ENCODE results near the gene TUBA8.
"Not testable (repeated sequence)": the region's sequence is repeated elsewhere in the genome, so short reads cannot be mapped to it uniquely, and the experiment has no call there.

TUBA8 gene

GRCh38 chr22:18108187-18108586 lies 2.4 kb upstream of the TUBA8 start:
- DNase-seq, result no peak

GRCh38 chr22:18109410-18110193 lies 1.0 kb upstream of the TUBA8 start:
- no peak for DNase-seq

DNA sequence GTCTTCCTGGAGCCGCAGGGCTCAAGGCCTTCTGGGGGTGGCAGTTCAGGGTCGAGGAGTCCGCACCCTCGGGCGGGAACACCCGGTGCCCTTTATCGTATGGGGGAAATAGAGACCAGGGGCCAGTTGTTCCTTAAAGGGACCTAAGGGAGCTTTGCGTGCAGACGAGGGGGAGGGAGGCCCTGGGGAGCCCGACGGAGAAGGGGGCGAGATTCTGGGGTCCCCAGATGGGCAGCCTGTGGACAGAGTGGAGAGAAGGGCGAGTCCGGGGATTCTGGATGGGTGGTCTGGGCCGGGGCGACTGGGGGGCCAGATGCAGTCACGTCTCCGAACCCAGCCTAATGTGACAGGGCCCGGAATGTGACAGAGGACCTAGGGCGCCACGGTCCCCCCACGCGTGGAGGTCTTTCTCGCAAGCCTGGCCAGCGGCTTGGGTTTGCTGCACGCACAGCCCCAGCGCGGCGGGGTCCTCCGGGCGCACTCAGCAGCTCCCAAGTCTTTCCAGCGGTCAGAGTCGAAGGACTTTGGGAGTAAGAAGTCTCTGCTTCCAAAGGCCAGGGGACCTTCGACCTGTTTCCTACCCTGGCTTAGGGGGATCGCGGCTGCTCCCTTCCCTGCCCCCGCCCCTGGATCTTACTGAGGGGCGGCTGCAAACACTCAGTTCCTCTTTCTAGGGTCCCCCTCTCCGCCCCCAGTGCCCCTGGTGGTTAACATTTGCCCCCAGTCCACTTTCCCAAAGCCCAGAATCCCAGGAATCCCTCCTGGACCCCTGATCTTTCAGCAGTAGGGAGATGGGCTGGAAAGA lies 547 bp downstream of the TUBA8 start:
- DNase-seq, result no peak

- no peak for DNase-seq
Observed at GRCh38 chr22:18111759-18112330, 1.2 kb downstream of the TUBA8 start.

DNA sequence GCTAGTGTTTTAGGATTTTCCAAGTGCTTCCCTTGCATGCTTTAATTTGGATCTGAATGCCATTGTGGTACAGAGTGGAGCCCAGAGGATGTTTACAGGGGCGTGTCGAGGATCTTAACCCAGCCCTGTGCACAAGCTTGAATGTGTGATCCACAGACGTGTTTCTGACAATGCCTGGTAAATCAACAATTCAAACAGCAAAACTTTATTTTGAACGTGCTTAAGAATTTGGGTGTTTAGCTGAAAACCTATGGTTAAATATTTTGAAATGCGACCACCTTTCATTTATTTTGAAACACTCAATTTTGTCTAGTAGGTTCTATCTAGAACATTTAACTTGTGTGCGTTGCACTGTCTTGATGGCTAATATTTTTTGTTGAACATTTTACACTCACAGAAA lies 1.8 kb downstream of the TUBA8 start:
- DNase-seq, result no peak

DNA sequence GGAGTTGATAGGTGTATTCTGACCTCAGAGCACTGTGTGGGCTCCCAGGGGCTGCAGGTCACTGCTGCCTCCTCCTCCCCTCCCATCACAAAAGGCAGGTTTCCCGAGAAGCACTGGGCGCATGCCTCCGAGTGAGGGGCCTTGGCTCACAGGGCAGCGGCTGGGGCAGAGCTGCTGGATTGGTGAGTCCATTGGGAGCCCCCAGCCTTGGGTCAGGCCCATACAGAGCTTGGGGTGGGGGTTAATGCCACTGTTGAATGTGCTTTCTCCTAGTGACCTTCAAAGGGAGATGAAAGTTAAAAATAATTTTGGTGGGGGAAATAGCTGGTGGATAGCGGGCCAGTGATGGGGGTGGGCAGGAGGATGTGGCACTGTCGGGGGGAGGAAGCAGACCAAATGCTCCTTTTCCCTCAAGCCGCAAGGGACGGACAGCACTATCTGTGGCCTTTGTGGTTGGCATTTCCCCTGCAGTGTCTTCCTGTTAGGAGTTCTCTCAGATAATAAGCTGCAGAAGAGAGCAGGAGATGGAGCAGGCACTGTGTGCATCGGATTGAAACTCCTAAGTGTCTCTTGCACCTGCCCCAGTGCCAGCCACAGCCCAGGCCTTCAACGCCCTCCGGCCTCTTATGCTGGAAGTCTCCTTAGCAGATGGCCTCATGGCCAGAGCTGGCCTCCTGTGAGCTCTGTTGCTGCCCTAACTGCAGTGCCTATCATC lies 3.2 kb downstream of the TUBA8 start:
- DNase-seq, result no peak

DNA sequence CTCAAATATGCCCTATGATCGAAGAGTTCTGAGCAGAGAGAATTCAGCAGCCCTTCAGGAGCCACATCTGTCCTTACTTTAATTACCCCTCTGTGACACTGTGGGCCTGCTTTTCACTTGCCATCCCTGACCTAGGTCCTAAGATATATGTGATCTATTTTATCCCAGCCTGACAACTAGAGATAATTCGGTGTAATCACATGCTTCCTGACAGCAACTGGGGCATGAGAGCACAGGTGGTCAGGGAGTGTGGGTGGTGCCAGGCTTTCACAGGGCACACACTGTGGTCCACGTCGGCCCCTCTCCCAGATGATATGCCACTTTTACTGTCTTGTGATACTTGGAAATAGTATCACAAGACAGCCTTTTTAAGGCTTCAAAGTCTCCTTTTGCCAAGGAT lies 3.9 kb downstream of the TUBA8 start:
- no peak for DNase-seq

DNA sequence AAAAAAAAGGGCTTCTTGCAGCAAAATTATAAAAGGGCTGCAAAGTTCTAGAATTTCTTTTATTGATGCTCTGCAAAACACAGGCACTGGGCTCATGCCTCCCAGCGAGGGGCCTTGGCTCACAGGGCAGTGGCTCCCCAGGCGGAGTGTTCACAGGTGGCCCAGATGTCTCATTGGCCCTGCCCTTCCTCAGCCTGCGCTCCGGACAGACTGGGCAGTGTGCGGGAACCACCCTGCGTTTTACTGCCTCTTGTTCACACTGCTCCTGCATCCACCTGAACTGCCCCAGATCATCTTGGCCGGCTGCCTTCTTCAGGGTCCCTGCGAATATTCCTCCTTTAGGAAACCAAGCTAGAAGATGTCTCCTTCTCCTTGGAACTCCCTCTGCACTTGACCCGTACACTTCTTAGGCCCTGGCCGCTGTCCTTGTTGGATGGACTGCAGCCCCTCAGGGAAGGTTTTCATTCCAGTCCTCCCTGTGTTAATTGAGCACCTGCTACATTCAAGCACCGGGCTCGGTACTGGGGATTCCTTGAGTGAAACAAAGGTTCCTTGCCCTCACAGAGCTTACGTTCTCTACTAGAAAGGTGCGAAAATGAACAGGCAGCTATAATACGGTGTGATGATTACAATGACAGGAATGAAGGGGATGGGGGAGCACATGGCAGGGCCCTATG lies 4.5 kb downstream of the TUBA8 start:
- DNase-seq, result no peak

DNA sequence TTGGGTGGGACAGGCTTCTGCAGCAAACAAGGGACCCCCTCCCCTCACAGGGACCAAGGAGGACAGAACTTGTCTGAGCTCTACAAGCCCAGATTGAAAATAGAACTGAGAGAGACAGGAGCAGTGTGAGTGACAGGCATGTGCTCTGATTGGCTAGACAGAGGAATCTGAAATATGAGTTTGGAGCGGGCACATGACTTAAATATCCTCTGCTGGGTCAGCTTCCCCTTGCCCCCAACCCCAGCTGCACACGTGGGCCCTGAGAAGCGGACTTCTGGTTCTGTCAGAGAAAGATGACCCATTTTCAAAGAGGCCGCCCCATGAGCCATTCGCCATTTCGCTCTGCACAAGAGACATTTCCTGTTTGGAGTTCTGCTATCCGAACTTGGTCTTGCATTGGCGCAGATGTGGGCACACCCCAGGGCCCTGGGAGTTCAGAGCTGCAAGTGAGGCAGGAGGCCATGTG lies 5.3 kb downstream of the TUBA8 start:
- DNase-seq, result no peak

GRCh38 chr22:18116634-18117033 lies 6.0 kb downstream of the TUBA8 start:
- no peak for DNase-seq

DNA sequence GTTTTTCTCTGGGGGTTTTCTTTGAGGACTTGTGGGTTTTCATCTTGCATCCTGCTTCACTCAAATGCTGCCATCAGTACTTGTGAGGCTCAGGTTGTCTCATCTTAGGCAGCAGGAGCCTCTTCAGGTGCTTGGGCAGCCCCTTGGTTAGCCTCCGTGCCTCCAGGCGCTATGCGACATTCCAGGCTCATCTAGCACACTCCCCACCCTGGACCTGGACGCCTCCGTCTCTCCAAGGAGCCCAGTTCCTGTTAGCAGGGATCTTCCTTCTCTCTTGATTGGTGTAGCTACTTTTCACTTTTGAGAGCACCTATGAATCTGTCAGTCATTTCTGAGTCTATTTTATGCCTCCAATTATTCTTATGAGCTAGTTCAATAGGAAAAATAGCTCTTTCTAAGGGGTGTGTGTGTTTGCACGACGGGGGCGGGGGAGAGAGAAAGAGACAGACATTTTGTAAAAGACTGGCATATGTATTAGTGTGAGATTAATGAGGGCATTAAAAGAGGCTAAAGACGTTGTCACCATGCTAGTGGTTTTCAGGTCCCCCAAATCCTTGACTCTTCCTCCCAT lies 7.8 kb downstream of the TUBA8 start:
- DNase-seq, result no peak

- no peak for DNase-seq
Observed at GRCh38 chr22:18119409-18120110, 9.0 kb downstream of the TUBA8 start.

DNA sequence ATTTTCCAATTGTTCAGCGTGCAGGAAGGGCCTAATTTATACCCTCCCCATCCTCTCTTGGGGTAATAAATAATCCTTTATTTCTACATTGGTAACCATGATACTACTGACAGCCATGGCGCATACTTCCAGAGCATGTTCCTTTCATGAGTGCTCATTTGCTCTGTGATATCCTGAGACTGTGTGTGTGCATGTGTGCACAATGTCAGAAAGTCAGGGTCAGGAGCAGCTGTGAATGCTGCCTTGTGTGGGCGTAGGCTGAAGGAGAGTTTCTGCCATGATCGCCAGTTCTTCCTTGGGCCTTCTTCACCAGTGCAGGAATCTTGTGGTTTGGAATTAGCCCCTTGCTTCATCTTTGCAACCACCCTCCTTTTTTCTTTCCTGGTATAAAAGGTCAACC lies 10.2 kb downstream of the TUBA8 start:
- no peak for DNase-seq

DNA sequence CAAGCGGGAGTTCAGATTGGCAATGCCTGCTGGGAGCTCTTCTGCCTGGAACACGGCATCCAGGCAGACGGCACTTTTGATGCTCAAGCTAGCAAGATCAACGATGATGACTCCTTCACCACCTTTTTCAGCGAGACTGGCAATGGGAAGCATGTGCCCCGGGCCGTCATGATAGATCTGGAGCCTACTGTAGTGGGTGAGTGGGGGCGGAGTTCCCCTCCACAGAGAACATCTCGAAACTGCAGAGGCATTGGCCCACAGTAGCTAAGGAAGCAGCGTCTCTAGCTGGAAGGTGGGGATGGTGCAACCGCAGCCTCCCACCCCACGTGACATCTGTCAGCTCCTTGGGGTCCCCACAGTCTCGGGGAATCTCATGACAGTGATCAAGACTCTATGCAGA lies 10.9 kb downstream of the TUBA8 start:
- DNase-seq, result no peak

GRCh38 chr22:18121954-18122554 lies 11.4 kb downstream of the TUBA8 start:
- no peak for DNase-seq

GRCh38 chr22:18123476-18124025 lies 12.9 kb downstream of the TUBA8 start:
- DNase-seq, result not testable (repeated sequence)

DNA sequence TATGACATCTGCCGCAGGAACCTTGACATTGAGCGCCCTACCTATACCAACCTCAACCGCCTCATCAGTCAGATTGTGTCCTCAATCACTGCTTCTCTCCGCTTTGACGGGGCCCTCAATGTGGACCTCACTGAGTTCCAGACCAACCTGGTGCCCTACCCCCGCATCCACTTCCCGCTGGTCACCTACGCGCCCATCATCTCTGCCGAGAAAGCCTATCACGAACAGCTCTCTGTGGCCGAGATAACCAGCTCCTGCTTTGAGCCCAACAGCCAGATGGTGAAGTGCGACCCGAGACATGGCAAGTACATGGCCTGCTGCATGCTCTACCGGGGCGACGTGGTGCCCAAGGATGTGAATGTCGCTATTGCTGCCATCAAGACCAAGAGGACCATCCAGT lies 16.0 kb downstream of the TUBA8 start:
- no peak for DNase-seq

DNA sequence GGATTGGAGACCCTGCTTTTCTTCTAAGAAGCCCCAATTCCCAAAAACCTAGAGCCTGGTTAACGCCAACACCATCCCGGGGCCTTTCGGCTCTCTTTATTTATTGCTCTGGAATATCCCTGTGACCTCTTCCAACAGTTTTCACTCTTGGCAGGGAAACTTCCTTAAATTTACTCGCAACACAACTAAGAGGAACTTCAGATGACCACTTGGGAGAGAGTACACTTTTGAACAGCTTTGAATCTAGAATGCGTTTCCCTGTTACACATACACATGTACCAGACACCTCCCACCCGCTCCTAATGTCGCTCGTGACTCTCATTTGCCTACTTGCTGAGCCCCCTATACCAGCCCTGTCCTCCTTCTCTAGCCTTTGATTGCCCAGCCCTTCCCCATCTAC lies 19.4 kb downstream of the TUBA8 start:
- DNase-seq, result no peak

- DNase-seq, result no peak
Observed at GRCh38 chr22:18130699-18131429, 20.3 kb downstream of the TUBA8 start.

- no peak for DNase-seq
Observed at GRCh38 chr22:18133452-18133851, 22.8 kb downstream of the TUBA8 start.
